RWPE1 (cell line): ENCODE data around the gene FEM1B.

ENCODE experiments used
- CTCF ChIA-PET: fragments of 350-600 bp; sonication (Branson Sonifier 250); formaldehyde crosslinking; extraction: SDS; loops from one replicate; lab custom pipeline; 2021; lab: Yijun Ruan, JAX
- POLR2A ChIA-PET: fragments of 400-600 bp; formaldehyde crosslinking; extraction: SDS; loops from one replicate; lab custom pipeline; 2020; ENCODE audit warnings: antibody characterized with exemption; ENCODE audit not compliant: low non-redundant PET; lab: Yijun Ruan, JAX
- DNase-seq: peaks from one replicate; pipeline ENCODE4 v3.0.0; 2012; ENCODE audit warnings: low spot score
- H3K27ac ChIP-seq: fragments of 450-650 bp; 2 replicates; pipeline ENCODE4 v1.5.1; 2017
- CTCF ChIP-seq: fragments of 450-650 bp; conservative IDR thresholded peaks from 2 replicates; pipeline ENCODE4 v1.5.1; 2017; ENCODE audit warnings: low read depth, mild to moderate bottlenecking

The FEM1B gene

DNA sequence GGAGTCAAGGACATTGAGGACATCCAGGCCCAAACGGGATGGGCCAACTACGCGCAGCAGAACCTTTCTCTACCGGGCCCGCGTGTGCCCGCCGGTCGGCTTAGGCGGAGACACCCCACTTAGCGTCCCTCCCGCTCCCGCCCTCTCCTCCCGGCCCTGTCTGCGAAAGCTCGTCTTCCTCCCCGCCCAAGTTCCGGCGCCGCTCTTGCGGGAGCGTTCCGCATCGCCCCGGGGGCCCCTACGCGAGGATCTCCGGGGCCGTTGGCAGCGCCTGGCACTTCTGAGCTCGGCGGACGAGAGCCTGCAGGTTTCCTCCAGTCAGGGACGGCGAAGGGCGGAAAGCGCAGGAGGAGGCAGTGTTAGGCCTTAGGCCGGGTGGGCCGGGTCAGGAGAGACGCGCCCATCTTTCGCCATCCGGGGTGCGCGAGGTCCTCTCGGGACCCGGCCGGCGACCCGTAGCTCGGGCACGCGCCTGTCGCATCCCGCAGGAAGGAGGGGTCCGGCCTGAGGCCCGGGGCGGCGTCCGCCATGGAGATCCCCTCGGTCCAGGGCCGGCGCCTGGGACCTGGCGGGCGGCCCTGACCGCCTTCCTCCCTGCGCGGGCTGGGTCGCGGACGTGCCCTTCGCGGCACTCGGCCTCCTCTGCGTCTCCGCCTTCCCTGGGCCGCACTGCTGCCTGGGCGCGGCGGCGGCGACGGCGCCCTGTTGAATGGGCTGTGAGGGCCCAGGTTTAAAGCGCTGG is at the start of gene FEM1B:
TSS of gene FEM1B (plus strand) at position 143 of the 742 bp plus-strand sequence. CDS start 673 bp downstream, outside the sequence.
- peak within 1 kb of the TSS; percentile 100 for H3K27ac ChIP-seq
- CTCF ChIA-PET: interaction anchor here (0.6 to 1.2 kb wide), 2 partner anchors 25 to 72 kb away, joined by 3 to 7 read pairs; no protein-coding TSS in a partner anchor
- no peak; the same call in 1 of the 2 replicates for TF ChIP-seq CTCF
- POLR2A ChIA-PET: interaction anchor here (0.6 to 1.7 kb wide), 4 partner anchors 21 to 263 kb away, joined by 3 to 12 read pairs (median 4); no protein-coding TSS in a partner anchor
- peak; percentile 81 for DNase-seq

DNA sequence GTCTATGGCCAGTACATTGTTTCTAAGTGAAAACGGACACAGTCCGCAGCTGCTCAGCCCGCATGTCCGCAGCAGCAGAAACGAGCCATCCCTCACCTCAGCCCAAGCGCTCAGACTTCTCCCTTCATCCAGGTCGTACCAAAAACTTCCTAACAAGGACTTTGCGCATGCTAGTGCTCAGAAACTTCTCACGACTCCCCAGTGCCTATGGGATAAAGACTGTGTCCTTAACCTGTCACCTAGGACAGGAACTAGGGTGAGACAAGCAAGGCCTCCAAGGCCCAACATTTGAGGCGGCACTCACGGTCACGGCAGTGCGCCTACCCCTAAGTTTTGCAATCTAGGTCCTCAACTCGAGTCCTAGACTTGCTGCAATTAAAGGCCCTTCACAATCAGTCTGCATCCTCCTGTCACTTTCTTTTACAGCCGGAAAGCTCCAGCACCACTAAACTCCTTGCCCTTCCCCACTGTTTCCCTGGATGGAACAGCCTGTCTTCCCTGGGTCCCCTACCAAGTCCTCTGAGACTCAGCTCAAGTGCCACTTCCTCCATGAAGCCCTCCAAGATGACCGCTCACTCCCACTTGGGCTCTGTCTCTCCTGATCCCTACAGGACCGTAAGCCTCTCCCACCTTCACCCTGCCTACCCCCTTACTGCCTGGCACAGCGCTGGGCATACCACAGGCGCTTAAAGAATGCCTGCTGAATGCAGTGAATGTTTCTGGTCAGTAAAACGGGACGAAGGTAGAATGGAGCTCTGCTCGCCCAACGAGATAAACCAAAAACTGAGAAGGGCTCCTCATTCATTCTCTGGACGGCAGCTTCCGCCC is 49.2 kb upstream of the FEM1B start:
- TF ChIP-seq CTCF: no peak
- POLR2A ChIA-PET: no interaction called here
- CTCF ChIA-PET: interaction anchor here (0.6 kb wide), 1 partner anchor 155 kb away, joined by 7 read pairs; no protein-coding TSS in a partner anchor
- DNase-seq: no peak
- peak overlapping the region; percentile 86 for H3K27ac ChIP-seq

GRCh38 chr15:68228971-68229385 is 48.6 kb upstream of the FEM1B start:
- ChIA-PET CTCF (interaction anchor here (0.9 kb wide), 1 partner anchor 18 kb away, joined by 4 read pairs; no protein-coding TSS in a partner anchor), POLR2A (no interaction called here)
- DNase-seq: peak; percentile 27
- no peak for TF ChIP-seq CTCF
- H3K27ac ChIP-seq: peak overlapping the region; percentile 86

- peak within 1 kb of the TSS; percentile 86 for H3K27ac ChIP-seq
- no peak for TF ChIP-seq CTCF
- POLR2A ChIA-PET: no interaction called here
- CTCF ChIA-PET: interaction anchor here (0.7 to 1.2 kb wide), 3 partner anchors 19 to 1092 kb away, joined by 3 to 6 read pairs (median 4); no protein-coding TSS in a partner anchor
- peak; percentile 94 for DNase-seq
Measured at GRCh38 chr15:68229386-68230156, 48.0 kb upstream of the FEM1B start, which contains the start of gene CLN6. TSS of gene CLN6 (minus strand) at chr15:68229728. CDS start at chr15:68229584, 144 bp downstream.

DNA sequence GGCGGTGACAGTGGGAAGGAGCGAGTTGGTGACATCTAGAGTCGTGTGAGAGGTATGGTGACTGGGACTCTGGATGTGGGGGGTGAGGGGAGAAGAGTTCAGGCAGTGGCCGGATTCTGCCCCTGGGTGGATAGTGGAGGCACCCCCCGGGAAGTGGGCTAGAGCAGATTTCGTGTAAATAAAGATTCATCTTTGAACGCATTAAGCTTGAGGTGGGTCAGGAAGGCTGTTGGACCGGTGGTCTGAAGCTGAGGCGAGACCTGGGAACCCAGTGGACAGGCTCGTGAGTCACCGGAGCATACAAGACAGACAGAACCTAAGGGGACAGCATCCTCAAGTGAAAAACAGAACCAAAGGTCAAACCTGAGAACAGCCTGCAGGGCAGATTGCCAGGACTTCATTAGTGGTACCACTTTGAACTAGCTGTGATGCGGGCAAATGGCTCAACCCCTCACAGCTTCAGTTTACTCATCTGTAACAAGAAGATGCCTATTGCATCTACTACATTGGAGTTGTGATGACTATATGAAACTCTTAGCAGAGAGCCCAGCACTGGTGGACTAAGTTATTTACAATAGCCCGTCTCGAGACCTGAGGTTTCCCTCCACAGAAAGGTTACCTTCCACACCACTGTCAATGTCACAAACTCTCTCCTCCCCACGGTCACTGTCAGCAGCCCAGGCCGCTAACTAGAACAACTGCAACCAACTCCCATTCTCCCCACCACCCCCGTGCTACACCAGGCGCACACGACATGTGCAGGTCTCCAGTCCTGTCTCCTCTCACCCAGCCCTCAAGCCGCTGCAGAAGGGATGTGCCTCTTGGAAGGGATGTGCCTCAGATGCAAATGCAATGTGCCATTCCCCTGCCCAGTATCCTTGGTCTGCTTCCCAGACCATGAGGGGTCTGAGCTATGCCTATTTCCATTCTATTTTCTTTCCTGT is 47.1 kb upstream of the FEM1B start:
- H3K27ac ChIP-seq: peak overlapping the region; percentile 86
- no peak for TF ChIP-seq CTCF
- no peak for DNase-seq
- ChIA-PET CTCF (interaction anchor here (0.7 to 1.2 kb wide), 2 partner anchors 76 to 1093 kb away, joined by 3 to 6 read pairs; no protein-coding TSS in a partner anchor), POLR2A (no interaction called here)
